Mesangial cell (primary cell): ENCODE results near the gene OTUD4. TPM values are rescaled to one million over a fixed set of nuclear protein-coding genes. Genes with fewer than 3 reads are reported as not detected.

Experiments
- total RNA-seq: library from RNA; depleted of rRNA; stranded (reverse); fragments of >200 nt; gene quantifications from 2 replicates; pipeline ENCODE4 v1.2.3, GENCODE V29; 2015

The OTUD4 gene, protein sequence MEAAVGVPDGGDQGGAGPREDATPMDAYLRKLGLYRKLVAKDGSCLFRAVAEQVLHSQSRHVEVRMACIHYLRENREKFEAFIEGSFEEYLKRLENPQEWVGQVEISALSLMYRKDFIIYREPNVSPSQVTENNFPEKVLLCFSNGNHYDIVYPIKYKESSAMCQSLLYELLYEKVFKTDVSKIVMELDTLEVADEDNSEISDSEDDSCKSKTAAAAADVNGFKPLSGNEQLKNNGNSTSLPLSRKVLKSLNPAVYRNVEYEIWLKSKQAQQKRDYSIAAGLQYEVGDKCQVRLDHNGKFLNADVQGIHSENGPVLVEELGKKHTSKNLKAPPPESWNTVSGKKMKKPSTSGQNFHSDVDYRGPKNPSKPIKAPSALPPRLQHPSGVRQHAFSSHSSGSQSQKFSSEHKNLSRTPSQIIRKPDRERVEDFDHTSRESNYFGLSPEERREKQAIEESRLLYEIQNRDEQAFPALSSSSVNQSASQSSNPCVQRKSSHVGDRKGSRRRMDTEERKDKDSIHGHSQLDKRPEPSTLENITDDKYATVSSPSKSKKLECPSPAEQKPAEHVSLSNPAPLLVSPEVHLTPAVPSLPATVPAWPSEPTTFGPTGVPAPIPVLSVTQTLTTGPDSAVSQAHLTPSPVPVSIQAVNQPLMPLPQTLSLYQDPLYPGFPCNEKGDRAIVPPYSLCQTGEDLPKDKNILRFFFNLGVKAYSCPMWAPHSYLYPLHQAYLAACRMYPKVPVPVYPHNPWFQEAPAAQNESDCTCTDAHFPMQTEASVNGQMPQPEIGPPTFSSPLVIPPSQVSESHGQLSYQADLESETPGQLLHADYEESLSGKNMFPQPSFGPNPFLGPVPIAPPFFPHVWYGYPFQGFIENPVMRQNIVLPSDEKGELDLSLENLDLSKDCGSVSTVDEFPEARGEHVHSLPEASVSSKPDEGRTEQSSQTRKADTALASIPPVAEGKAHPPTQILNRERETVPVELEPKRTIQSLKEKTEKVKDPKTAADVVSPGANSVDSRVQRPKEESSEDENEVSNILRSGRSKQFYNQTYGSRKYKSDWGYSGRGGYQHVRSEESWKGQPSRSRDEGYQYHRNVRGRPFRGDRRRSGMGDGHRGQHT
- total RNA-seq = 11.4 and 23.7 TPM in 2 replicates

DNA sequence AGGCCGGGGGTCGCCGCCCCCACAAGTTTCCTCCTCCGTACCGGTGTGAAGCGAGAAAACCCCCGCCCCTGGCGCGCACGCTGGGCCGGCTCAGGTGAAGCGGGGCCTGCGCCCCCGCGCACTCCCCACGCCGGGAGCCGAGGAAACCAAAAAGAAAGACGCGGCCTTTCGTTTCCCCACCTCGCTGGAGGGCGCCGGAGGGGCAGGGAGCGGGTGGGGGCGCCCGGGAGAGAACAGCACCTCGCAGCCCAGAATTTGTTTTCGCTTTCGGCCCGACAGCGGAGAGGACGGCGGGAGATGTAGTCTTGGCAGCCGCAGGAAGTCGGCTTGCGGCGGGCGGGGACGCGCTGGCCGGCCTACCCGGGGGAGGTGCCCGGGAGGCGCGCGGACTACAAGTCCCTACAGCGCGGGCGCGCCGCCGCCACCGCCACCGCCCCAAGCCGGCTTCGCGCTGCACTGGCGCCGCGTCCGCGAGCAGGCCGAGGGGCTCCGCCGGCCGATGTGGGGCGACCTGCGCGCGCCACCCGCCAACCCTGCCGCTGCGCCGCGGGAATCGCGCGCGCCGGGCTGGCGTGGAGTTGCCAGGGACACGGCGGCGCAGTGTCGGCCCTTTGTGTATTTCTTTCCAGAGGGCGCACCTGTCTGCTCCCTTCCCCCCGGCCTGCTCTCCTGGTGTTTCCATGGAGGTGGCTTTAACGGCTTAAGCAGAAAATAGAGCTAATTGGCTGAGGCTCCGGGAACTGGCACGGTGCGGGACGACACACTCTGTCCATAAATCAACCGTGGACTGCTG, at the start of gene OTUD4:
Gene OTUD4, minus strand, starts transcription at position 292 of the 793 bp plus-strand sequence. CDS start 616 bp downstream, outside the sequence.

DNA sequence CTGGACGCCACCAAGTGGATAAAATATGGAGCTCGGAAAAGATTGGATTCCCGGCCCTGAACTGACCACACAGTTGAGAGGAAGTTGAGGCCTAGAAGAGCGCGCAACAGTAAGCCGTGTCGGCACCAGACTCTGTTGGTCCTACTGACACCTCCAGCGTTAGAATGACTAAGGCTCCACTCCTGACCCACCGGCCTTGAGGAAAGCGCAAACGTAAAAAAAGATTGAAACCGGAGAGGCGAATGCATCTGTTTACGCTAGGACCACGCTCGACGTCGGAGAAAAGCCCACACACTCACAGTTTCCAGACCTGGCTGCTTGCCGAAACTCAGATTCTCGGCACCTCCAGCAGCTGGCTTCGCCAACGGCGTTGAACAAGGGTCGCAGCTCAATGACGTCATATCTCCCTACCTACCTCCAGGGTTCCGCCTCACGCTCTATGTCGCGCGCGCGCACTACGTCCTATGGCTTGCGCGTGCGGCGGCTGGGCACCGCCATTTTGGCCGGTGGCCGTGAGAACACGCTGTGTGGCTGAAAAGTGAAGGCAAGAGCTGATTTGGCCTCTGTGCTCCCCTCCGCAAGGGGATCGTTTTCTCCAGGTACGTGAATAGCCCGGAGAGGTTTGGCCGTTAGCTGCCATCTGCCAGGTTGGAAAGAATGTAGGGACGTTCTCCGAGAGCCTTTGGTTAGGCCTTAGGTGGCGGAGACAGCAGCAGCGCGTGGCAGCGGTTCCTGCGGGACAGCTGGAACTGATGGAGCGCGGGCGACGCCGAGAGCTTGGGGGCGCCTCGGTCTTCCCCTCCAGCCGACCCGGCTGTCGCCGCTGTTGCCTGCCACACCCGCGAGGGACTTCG, 82.3 kb downstream of the OTUD4 start, which contains the start of the genes ABCE1 and ANAPC10:
Gene ABCE1, plus strand, starts transcription at position 491 of the 854 bp plus-strand sequence. CDS start 6,102 bp downstream, outside the sequence.
Gene ANAPC10, minus strand, starts transcription at position 376 of the 854 bp plus-strand sequence. CDS start 2,097 bp downstream, outside the sequence.

Other genes starting within 250 kb of the OTUD4 start
- gene ANAPC10, start 82.4 kb downstream of the OTUD4 start, total RNA-seq = 15.5 and 20.0 TPM in 2 replicates
- 43.6 and 133 TPM in 2 replicates for gene ABCE1, start 82.3 kb downstream of the OTUD4 start, total RNA-seq